CD4-positive, alpha-beta T cell (primary cell): ENCODE results near the gene PBX1. TPM values are rescaled to one million over a fixed set of nuclear protein-coding genes. Genes with fewer than 3 reads are reported as not detected.

Source experiments
- ATAC-seq: fragments of 200-7000 bp; cut with Tn5 transposase; one replicate; pipeline ENCODE4 v1.10.0; 2022; ENCODE audit warnings: mild to moderate bottlenecking; ENCODE audit not compliant: poor library complexity
- CTCF ChIA-PET: fragments of 350-600 bp; sonication (Branson Sonifier 250); formaldehyde crosslinking; loops from one replicate; lab custom pipeline; 2021; ENCODE audit warnings: antibody characterized with exemption, inconsistent platforms; lab: Charles Lee
- POLR2A ChIA-PET: fragments of 350-600 bp; sonication (Branson Sonifier 250); formaldehyde crosslinking; loops from one replicate; lab custom pipeline; 2021; ENCODE audit warnings: antibody characterized with exemption, inconsistent platforms; lab: Charles Lee
- DNase-seq, 14 experiments: peaks; one replicate each; pipeline ENCODE4 v3.0.0-alpha.2; 2013 to 2020; ENCODE audit warnings: mixed read lengths in 2 of 14
- H3K27ac ChIP-seq, 2 donors: one replicate each; pipeline versions ENCODE4 v1.5.1 to v1.7.0; 2013; ENCODE audit warnings: low read length in 2 of 2, low read depth in 1 of 2, mild to moderate bottlenecking in 1 of 2
- H3K27me3 ChIP-seq, 2 experiments: 1 replicate in 1 of 2; 2 replicates in 1 of 2; pipeline versions ENCODE4 v1.6.1 to v1.7.0; 2013; ENCODE audit warnings: low read length in 2 of 2, control low read depth in 1 of 2, mild to moderate bottlenecking in 1 of 2, moderate library complexity in 1 of 2; ENCODE audit not compliant: insufficient read depth in 2 of 2, control insufficient read depth in 1 of 2
- H3K36me3 ChIP-seq: one replicate; pipeline ENCODE4 v1.6.1; 2013; ENCODE audit warnings: low read length, control low read depth; ENCODE audit not compliant: insufficient read depth
- H3K4me1 ChIP-seq: one replicate; pipeline ENCODE4 v1.6.1; 2013; ENCODE audit warnings: low read length, control low read depth; ENCODE audit not compliant: insufficient read depth
- H3K4me3 ChIP-seq: one replicate; pipeline ENCODE4 v1.5.1; 2013; ENCODE audit warnings: mild to moderate bottlenecking, low read length, moderate library complexity
- H3K9me3 ChIP-seq, 2 experiments: 1 replicate in 1 of 2; 2 replicates in 1 of 2; pipeline versions ENCODE4 v1.6.1 to v1.7.0; 2013; ENCODE audit warnings: low read length in 2 of 2, mild to moderate bottlenecking in 2 of 2, control low read depth in 1 of 2, moderate library complexity in 1 of 2; ENCODE audit not compliant: control insufficient read depth in 1 of 2, insufficient read depth in 1 of 2
- H3K27ac Mint-ChIP-seq: one replicate; pipeline ENCODE4 v1.8.0; 2020; ENCODE audit warnings: mixed read lengths
- H3K27me3 Mint-ChIP-seq: one replicate; pipeline ENCODE4 v1.8.0; 2021; ENCODE audit warnings: mixed read lengths
- H3K36me3 Mint-ChIP-seq: one replicate; pipeline ENCODE4 v1.8.0; 2021; ENCODE audit warnings: low read depth, mixed read lengths
- H3K4me1 Mint-ChIP-seq: one replicate; pipeline ENCODE4 v1.8.0; 2021; ENCODE audit warnings: low read depth, mixed read lengths
- H3K4me3 Mint-ChIP-seq: one replicate; pipeline ENCODE4 v1.8.0; 2020; ENCODE audit warnings: mild to moderate bottlenecking, mixed read lengths
- H3K9me3 Mint-ChIP-seq: one replicate; pipeline ENCODE4 v1.8.0; 2020; ENCODE audit warnings: mixed read lengths
- intact Hi-C, 2 experiments: fragments of 100-400 bp; cut with DNase I in 1 of 2; cut with micrococcal nuclease in 1 of 2; formaldehyde crosslinking; loops; one replicate each; pipeline versions ENCODE4 v1.15.1 to v1.9.0; 2023 to 2025; cut with DNase I, micrococcal nuclease
- total RNA-seq, 174 experiments: library from RNA in 2 of 174; stranded (reverse) in 2 of 174; gene quantifications; one replicate each; pipeline ENCODE4 v1.2.3 and lab custom pipeline; 2021 to 2026
- TF ChIP-seq, protein P1 (sequence below): fragments of 200-600 bp; IDR thresholded peaks from one replicate; pipeline ENCODE4 v1.8.0; 2022; ENCODE audit warnings: antibody characterized with exemption, mild to moderate bottlenecking

The PBX1 gene
- total RNA-seq, 2 experiments from 2014 or later, result 0.64 to 0.96 TPM

DNA sequence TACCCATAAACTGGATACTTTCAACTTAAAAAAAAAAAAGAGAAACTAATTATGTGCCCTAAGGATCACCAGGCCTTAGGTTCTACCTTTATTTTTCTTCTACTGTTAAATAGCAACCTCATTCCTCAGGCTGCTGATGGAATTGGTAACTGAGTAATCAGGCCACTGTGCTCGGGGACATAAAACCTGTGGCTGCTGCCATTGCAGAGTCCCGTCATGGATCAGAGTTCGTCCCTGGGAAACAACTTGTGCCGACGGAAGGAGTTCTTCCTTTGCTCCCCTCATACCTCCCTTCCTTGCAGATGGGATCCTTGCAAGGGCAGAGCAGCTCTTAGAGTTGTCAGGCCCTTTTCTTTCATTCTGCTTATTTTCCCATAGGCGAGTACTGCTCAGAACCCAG, 123.6 kb downstream of the PBX1 start:
- Mint-ChIP-seq H3K36me3 (no peaks in the 10 kb centered on the region), H3K4me3 (no peak overlapping the region), H3K4me1 (no peaks in the 10 kb centered on the region), H3K9me3 (no peaks in the 10 kb centered on the region), H3K27me3 (no peaks in the 10 kb centered on the region), H3K27ac (no peak overlapping the region)
- Histone ChIP-seq H3K27me3 (no peaks in the 10 kb centered on the region), H3K4me3 (no peak overlapping the region), H3K27ac (no peak overlapping the region), H3K9me3 (peaks cover 0 to 3% of the 10 kb centered on the region in 2 experiments), H3K4me1 (no peaks in the 10 kb centered on the region), H3K36me3 (no peaks in the 10 kb centered on the region)
- CTCF ChIA-PET, result no interaction called here
- intact Hi-C loops, result no loop called here
- no peak for DNase-seq
- no peak for ATAC-seq
- TF ChIP-seq, protein P1, sequence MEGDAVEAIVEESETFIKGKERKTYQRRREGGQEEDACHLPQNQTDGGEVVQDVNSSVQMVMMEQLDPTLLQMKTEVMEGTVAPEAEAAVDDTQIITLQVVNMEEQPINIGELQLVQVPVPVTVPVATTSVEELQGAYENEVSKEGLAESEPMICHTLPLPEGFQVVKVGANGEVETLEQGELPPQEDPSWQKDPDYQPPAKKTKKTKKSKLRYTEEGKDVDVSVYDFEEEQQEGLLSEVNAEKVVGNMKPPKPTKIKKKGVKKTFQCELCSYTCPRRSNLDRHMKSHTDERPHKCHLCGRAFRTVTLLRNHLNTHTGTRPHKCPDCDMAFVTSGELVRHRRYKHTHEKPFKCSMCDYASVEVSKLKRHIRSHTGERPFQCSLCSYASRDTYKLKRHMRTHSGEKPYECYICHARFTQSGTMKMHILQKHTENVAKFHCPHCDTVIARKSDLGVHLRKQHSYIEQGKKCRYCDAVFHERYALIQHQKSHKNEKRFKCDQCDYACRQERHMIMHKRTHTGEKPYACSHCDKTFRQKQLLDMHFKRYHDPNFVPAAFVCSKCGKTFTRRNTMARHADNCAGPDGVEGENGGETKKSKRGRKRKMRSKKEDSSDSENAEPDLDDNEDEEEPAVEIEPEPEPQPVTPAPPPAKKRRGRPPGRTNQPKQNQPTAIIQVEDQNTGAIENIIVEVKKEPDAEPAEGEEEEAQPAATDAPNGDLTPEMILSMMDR, result no peak
- POLR2A ChIA-PET, result no interaction called here

DNA sequence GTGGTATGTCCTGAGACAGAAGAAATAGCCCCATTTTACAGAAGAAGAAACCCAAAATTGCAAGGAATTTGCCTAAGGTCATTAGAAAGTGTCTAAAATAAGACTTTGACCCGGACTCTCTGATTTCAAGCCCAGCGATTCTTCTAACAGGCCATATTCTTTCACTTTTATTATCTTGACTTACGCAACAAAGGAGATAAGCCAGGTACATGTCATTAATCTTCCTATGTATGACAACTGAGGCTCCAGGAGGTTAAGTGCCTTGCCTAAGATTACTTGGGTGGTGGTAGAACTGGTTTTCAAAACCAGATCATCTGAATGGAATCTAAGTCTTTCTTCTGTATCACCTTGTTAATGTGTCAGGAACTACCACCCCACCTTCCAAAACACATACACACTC, 124.3 kb downstream of the PBX1 start:
- Histone ChIP-seq H3K27me3 (no peaks in the 10 kb centered on the region), H3K9me3 (peaks cover 0 to 3% of the 10 kb centered on the region in 2 experiments), H3K4me3 (no peak overlapping the region), H3K36me3 (no peaks in the 10 kb centered on the region), H3K27ac (no peak overlapping the region), H3K4me1 (no peaks in the 10 kb centered on the region)
- Mint-ChIP-seq H3K4me1 (no peaks in the 10 kb centered on the region), H3K9me3 (no peaks in the 10 kb centered on the region), H3K36me3 (no peaks in the 10 kb centered on the region), H3K27me3 (no peaks in the 10 kb centered on the region), H3K27ac (no peak overlapping the region), H3K4me3 (no peak overlapping the region)
- ATAC-seq, result no peak
- TF ChIP-seq, protein P1, result no peak
- intact Hi-C loops, result no loop called here
- no peak for DNase-seq
- ChIA-PET POLR2A (no interaction called here), CTCF (no interaction called here)

DNA sequence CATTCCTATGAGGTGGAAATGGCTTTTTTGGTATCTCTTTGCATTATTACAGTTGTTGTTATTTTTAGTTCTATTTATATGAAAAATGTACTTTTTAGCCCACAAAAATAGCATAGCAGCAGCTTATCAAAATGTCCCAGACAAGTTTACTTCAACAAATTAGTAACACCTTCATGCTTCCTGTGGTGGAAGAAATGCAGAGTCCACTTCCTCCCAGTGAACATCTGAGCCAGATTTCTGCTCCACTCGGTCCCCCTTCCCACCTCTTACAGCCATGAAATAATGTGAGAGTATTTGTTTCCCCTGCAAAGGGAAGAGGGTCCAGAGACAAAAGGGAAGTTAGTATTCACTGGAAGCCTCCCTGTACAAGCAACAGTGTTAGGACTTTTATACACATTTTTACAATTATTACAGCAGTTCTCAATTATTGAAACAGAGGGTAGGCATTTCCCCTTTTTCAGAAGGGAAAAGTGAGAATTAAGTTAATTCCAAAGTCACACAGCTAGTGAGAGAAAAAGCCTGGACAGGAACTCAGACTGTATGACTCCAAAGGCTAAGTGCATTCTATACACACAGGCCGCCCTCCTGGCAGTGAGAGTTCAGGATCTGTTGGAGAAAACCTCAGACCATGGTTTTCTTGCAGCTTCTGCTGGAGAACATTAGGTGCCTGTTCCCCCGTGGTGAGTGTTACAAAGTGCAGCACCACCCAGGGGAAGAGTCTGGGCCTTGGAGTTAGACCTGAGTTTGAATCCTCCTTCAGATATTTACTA, 126.5 kb downstream of the PBX1 start:
- Histone ChIP-seq H3K27ac (no peak overlapping the region), H3K4me3 (no peak overlapping the region), H3K9me3 (peaks cover 0 to 6% of the 10 kb centered on the region in 2 experiments), H3K4me1 (no peaks in the 10 kb centered on the region), H3K27me3 (no peaks in the 10 kb centered on the region), H3K36me3 (no peaks in the 10 kb centered on the region)
- Mint-ChIP-seq H3K4me3 (no peak overlapping the region), H3K27ac (no peak overlapping the region), H3K9me3 (no peaks in the 10 kb centered on the region), H3K27me3 (no peaks in the 10 kb centered on the region), H3K36me3 (no peaks in the 10 kb centered on the region), H3K4me1 (no peaks in the 10 kb centered on the region)
- intact Hi-C loops, result no loop called here
- DNase-seq, result no peak
- ChIA-PET POLR2A (no interaction called here), CTCF (no interaction called here)
- ATAC-seq, result no peak
- TF ChIP-seq, protein P1, result no peak
